ACHN (cell line): ENCODE measurements around the gene STAT5B.
"Not testable (repeated sequence)": the region's sequence is repeated elsewhere in the genome, so short reads cannot be mapped to it uniquely, and the experiment has no call there.

ENCODE experiments used
- DNase-seq: peaks from one replicate; pipeline ENCODE4 v3.0.0-alpha.2; 2015
- in situ Hi-C: cut with HindIII; loops from 2 replicates; pipeline ENCODE4 v1.10.0; 2017; ENCODE audit warnings: low sequenced_read_pairs, low pct_ligation_motif_present, low pct_unique_long_range_greater_than_20kb

The STAT5B gene

DNA sequence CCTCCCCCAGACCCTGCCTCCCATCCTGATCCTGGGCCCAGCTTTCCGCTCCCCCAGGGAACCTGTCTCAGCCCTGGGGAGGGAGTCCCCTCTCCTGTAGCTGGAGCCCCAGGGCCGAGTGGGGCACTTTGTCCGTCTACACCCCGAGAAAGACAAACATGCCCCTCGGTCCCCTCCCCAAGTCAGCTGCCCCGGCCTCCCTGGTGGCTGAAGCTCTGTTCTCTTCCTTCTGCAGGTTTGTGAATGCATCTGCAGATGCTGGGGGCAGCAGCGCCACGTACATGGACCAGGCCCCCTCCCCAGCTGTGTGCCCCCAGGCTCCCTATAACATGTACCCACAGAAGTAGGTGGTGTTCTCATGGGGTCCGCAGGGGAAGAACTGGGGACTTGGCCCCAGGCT, 33.0 kb upstream of the STAT5B start:
- in situ Hi-C loops: no loop called here
- no peak for DNase-seq

DNA sequence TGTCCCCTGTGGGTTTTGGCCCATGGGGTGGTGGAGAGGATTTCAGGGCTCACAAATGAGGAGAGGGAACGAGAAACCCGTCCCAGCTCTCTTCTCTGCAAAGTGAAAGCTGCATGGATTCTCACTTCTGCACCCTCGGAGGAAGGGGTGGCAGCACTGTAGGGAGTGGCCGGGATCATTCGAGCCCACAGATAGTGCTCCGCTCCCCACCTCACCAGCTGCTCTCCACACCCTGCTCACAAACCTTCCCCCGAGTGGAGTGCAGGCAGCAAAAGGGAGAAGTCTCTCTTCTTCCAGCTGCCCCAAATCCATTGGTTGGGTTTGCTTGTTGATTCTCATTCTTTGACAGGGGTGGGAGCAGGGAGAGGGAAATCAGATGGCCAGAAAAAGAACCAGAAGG, 32.3 kb upstream of the STAT5B start:
- in situ Hi-C loops: no loop called here
- DNase-seq: no peak

DNA sequence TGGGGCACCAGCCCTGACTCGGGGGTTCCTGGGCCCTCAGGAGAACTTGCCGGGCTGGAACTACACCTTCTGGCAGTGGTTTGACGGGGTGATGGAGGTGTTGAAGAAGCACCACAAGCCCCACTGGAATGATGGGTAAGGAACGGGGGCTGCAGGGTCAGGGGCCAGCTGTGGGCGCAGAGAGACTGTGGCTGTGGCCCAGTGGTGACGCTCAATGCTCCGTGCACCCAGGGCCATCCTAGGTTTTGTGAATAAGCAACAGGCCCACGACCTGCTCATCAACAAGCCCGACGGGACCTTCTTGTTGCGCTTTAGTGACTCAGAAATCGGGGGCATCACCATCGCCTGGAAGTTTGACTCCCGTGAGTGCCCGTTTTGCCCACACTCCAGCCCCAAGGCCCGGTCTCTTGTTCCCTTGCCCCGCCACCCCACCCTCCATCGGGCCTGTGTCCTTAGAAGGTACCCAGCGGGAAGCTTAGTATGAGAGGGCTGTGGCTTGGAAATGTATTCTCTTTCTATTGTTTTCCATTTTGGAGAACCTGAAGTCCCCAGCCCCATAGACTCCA, 31.3 kb upstream of the STAT5B start:
- in situ Hi-C loops: no loop called here
- DNase-seq: no peak

DNA sequence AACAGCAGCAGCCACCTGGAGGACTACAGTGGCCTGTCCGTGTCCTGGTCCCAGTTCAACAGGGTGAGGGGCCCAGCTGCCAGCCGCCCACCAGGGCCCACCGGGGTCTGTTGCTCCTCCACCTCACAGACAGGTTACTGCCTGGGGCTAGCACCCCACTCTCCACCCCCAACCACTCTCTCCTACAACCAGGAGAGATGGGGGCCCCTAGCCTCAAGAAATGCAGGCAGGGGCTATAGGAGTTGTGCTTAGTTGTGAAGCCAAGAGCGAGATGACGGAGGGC, 30.1 kb upstream of the STAT5B start:
- no peak for DNase-seq
- in situ Hi-C loops: no loop called here

DNA sequence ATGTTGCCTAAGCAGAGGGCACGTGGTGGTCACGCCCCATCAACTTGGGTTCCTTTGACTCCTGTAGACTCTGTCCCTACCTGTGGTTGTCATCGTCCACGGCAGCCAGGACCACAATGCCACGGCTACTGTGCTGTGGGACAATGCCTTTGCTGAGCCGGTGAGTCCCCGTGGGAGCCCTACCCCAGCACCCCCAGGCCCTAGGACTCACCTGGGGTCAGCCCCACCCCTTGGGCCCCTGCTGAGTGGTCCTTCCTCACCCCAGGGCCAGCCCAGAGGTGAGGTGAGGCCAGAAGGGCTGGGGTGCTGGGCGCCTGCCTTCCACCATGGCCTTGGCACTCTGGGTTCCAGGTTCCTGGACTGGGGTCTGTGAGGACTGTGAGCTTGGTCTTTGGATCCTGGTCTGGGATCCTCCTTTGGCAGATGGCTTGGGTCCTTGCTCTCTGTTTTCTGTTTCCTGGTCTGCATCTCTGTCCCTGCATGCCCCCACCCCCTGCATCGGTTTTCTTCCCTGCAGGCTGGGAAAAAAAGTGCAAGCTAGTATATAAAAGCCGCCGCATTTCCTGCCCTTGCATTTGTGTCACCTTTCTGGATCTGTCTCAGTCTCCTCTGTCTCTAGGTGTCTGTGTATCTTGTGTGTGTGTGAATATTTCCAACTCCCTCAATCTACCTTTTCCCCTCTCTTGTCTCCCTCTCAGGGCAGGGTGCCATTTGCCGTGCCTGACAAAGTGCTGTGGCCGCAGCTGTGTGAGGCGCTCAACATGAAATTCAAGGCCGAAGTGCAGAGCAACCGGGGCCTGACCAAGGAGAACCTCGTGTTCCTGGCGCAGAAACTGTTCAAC, 29.6 kb upstream of the STAT5B start:
- in situ Hi-C loops: no loop called here
- no peak for DNase-seq

DNA sequence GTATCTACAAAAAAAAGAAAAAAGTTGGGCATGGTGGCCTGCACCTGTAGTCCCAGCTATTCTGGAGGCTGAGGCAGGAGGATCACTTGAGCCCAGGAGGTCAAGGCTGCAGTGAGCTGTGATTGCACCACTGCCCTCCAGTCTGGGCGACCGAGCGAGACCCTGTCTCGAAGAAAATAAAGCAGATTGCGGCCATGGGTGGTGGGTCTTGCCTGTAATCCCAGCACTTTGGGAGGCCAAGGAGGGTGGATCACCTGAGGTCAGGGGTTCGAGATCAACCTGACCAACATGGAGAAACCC, 28.8 kb upstream of the STAT5B start:
- in situ Hi-C loops, DNase-seq: not testable (repeated sequence)

DNA sequence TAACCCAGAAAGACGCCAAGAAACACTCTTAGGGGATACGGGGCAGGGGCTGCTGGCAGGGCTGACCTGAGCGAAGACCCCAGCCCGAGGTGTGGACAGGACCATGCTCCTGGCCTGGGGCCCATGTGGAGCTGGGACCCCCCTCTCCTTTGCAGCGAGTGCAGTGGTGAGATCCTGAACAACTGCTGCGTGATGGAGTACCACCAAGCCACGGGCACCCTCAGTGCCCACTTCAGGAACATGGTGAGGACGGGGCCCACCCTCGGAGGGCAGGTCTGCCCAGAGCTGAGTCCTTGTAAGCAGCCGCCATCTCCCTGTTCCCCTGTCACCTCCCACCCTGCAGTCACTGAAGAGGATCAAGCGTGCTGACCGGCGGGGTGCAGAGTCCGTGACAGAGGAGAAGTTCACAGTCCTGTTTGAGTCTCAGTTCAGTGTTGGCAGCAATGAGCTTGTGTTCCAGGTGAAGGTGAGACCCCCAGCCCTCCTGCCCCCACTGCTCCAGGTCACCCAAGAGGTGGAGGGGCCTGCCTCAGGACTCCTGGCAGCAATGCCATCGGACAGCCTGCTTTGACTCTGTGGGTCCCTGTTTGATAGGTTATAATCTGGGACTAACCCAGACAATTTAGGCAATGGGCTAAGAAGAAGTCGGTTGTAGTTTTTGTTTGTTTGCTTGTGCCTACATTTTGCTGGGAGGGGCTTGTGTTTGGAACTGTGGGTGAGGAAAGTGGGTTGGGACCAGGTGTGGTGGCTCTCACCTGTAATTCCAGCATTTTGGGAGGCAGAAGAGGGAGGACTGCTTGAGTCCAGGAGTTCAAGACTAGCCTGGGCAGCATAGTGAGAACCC, 28.2 kb upstream of the STAT5B start:
- in situ Hi-C loops: no loop called here
- DNase-seq: no peak

DNA sequence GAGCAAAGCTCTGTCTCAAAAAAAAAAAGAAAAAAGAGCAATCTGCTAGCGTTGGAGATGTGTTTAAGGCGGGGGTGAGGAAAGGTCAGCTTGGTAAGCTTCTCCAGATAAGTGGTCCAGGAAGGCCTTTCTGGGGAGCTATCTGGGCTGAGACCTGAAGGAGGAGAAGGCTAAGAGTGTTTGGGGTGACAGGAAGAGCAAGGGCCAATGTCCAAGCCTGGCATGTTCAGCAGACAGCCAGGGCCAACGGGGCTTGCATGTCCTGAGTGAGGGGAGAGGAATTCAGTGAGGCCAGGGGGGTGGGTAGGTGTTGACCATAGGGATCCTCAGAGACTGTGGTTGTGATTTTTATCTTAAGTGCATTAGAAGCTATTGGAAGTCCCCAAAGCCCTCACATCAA, 27.5 kb upstream of the STAT5B start:
- no peak for DNase-seq
- in situ Hi-C loops: no loop called here

DNA sequence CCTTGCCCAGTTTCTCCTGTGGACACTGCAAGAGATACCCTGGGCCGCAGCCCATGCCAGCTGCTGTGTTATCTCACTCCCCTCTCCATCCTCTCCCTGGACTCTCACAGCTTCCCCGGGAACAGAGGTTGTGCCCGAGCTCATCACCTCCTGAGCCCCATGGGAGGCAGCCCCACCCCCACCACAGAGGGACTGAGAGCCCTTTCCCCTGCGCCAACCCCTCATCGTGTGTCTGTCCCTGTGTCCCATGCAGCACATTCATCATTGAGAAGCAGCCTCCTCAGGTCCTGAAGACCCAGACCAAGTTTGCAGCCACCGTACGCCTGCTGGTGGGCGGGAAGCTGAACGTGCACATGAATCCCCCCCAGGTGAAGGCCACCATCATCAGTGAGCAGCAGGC, 24.8 kb upstream of the STAT5B start:
- in situ Hi-C loops: no loop called here

DNA sequence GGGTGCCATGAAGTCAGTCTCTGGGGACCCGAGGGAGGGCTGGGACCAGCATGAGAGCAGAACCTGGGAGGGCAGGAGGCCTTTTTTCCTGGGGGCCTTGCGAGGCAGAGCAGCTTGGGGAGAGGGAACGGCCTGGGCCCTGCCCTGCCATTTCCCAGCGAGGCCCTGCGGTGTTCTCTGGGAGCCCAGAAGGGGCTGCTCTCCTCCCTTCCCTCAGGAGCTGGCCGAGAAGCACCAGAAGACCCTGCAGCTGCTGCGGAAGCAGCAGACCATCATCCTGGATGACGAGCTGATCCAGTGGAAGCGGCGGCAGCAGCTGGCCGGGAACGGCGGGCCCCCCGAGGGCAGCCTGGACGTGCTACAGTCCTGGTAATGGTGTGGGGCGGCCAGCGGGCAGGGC, 23.7 kb upstream of the STAT5B start:
- in situ Hi-C loops, DNase-seq: not testable (repeated sequence)

More for the DNA sequence above, 24.8 kb upstream of the STAT5B start:
- DNase-seq: no peak

DNA sequence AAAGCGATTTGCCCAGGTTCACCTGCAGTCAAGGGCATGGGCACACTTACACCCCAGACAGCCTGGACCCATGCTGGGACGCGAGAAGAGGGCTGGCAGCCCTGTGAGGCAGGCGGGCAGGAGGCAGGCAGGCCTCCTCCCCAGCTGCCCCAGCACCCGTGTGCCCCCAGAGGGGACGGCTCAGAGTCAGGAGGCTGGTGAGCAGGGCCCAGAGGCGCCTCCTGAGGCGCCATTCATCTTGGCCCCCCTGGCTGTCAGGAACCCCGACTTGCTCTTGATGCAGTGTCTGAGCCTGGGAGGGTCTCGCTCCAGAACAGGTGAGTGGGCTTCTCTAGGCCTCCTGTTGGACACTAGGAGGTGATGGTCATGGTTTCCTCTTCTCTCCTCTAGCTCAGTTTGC, 23.2 kb upstream of the STAT5B start:
- DNase-seq, in situ Hi-C loops: not testable (repeated sequence)

DNA sequence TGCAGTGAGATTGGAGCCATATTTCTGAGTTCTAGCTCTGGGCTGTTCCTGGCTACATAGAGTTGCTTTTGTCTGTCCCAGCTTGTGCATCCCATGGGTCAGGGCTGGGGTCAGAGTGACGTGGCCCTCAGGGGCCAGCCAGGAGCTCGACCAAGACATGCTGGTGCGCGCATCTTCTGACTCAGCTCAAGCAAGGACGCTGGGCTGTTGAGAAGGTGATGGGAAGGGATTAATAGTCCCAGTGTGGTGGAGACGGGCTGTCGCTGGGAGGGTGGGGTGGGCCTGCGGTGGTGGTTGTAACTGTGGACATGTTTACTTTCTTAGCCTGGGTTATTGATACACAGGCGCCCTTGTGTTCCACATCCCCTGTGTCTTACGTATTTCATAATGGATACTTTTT, 21.6 kb upstream of the STAT5B start:
- DNase-seq, in situ Hi-C loops: not testable (repeated sequence)

DNA sequence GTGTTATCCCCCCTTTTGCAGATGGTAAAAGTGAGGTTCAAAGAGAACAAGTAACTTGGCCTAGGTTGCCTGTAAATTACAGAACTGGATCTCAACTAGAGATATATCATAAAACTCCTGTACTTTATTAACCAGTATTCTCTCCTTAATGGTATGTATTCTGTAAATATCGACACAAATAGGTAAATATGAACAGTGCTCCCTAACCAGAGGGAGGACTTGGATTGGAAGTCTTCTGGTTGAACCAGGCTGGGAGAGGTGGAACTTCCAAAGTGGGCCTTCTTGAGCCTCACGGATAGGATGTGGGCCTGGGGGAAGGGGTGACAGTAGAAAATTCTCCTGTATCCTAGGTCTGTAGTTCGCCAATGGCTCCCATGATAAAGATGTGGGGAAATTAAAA, 19.8 kb upstream of the STAT5B start:
- in situ Hi-C loops: no loop called here
- no peak for DNase-seq

DNA sequence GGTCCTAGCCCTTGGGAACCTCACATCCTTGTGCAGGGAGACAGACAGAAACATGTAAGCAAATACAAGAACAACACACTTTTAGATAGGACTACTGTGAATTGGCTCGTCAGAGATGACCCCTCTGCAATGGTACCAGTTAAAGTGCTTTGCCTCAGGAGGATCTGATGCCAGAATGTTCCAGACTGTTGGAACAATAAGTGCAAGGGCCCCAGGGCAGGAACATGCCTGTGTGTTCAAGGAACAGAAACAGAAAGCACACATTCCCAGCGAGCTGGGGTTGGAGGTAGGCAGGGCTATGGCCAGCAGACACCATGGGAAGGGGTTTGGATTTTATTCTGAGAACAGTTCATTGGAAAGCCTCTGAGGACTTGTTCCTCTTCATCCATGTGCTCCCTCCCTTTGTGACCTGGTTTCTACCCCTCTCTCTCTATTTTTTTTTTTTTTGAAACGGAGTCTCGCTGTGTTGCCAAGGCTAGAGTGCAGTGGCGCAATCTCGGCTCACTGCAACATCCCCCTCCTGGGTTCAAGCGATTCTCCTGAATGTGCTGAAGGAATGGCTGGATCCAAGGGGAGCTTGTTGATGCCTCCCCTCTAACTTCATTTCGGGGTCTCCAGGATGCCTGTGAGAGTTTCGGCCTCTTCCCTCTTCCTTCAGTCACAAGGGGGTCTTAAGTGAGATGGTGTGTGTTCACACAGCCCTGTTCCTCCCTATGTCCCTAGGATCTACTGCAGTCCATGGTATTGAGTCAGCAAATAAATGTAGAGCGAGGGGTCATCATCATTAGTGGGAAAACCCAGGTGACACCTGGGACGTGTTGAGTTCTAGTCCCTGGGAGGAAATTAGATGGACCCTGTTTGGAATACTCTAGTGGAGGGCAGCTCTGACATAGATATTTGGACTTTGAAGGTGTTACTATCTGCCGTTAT, 18.5 kb upstream of the STAT5B start:
- DNase-seq: no peak
- in situ Hi-C loops: no loop called here

DNA sequence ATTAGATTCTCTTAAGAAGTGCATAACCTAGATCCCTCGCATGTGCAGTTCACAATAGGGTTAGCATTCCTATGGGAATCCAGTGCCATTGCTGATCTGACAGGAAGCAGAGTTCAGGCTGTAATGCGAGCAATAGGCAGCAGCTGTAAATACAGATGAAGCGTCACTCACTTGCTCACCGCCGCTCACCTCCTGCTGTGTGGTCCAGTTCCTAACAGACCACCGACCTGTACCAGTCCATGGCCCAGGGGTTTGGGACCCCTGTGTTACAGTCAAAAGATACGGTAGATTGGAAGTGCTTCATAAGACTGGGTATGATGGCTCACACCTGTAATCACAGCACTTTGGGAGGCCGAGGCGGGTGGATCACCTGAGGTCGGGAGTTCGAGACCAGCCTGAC, 14.9 kb upstream of the STAT5B start:
- in situ Hi-C loops: no loop called here

DNA sequence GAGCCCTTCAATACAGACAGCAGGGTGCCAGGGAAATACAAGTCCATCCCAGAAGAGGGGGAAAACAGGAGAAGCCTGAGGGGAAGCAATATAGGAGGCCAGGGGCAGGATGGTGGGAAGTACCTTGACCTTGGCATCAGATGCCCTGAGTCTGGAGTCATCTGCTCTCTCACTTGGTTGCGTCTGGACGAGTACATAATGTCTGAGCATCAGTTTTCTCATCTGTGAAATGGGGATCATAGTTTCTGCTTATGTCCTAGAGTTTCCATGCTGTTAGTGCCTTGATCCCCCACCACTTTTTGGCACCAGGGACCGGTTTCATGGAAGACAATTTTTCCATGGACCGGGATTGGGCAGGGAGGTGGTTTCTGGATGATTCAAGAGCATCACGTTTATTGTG, 14.4 kb upstream of the STAT5B start:
- DNase-seq: no peak
- in situ Hi-C loops: no loop called here

More for the DNA sequence above, 14.9 kb upstream of the STAT5B start:
- DNase-seq: no peak

DNA sequence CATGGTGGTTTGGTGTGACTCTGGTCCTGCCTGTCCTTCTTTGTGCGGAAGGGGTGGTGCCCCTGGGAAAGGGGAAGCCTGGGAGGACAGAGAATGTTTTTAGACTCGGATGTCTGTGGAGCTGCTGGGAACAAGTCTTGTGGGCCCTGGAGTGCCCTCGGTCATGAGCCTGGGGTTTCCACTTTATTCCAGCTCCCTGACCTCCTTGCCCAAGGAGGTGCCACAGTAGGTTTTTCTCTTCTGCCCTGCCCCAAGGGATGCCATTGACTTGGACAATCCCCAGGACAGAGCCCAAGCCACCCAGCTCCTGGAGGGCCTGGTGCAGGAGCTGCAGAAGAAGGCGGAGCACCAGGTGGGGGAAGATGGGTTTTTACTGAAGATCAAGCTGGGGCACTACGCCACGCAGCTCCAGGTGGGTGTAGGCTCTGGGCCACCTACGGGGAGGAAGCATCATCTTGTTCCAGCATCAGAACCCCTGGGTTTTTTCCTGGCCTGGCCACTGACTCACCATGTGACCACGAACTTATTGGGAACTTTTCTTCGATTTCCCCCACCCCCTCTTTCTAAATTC, 13.5 kb upstream of the STAT5B start:
- no peak for DNase-seq
- in situ Hi-C loops: no loop called here

DNA sequence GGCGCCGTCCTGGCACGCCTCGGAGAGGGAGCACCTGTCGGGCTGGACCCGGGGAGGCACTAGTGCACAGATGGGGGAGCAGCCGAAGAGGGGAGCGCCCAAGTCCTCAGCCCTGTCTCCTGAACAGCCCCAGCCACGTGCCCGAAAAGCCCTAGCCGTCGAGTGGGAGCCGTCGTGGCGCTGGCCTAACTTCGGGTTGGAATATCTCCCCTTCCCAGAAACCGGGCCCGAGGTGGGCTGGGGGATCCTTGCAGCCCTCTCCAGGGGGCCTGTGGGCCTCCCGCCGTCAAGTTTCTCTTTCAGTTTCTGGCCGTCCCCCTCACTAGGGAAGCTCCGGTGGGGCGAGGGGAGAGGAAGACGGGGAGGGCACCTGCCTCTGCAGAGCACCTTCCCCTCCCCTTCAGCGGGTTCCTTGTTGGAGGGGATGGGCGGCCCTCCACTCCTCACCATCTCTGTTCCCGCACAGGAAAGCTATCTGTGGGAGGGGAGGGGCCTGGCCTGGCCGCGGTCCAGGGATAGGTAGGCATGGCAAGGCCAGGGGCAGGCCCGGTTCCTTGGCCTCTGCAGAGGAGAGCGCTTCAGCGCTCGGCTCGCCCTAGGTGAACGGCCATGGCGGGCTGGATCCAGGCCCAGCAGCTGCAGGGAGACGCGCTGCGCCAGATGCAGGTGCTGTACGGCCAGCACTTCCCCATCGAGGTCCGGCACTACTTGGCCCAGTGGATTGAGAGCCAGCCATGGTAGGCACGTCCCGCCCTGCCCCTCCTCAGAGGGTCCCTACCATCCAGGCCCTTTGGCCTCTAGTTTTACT, 12.8 kb upstream of the STAT5B start:
- DNase-seq: no peak
- in situ Hi-C loops: no loop called here
